ENCODE data around the gene ZNF652. TPM values are rescaled to one million over a fixed set of nuclear protein-coding genes. Genes with fewer than 3 reads are reported as not detected.

Gene ZNF652
- total RNA-seq, 1 experiment from 2014 or later = 92.6 TPM

DNA sequence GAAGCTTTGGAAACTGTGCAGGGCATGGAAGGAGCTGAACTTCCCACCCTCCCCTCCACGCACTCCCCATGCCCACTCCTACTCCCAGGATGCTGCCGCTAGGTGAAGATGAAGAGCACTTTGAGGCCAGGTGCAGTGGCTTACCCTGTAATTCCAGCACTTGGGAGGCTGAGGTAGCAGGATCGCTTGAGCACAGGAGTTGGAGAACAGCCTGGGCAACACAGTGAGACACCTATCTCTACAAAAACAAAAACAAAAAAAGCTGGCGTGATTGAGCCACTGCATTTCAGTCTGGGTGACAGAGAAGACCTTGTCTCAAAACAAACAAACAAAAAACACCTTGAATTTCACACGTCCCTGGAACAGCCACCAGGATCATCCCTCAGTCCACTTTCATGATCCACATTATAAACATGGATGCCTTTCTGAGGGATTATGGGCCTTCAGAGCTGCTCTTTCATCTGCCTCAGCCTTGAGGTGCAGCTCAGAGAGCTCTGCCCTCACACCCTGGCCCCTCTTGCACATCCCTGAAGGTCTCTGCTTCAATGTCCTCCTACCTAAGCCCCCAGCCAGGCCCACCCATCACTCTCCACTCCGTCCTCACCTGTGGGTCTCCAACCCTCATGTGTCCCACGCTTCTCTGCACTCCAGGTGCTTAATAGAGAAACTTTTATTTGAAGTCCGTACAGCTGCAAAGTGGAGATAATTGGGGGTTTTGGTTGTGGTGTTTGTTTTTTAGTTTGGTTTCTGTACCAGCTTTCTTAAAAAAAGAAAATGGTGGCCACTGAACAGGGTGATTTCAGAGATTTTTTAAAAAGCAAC is 26.9 kb upstream of the ZNF652 start:
- Histone ChIP-seq H3K4me3 (ENCODE audit: low read depth, low read length) (no peak overlapping the region), H3K4me1 (peaks cover 9% of the 10 kb centered on the region; the same call in 1 of the 2 replicates), H3K27me3 (replicated peaks; ENCODE audit: control insufficient read depth, insufficient read depth, low read length) (no peaks in the 10 kb centered on the region), H3K9me3 (no peaks in the 10 kb centered on the region), H3K36me3 (ENCODE audit: control insufficient read depth, insufficient read depth, low read length) (no peaks in the 10 kb centered on the region)
- POLR2A ChIA-PET = no interaction called here
- Mint-ChIP-seq H3K36me3 (ENCODE audit: insufficient read depth, unreplicated experiment) (no peaks in the 10 kb centered on the region), H3K27ac (ENCODE audit: unreplicated experiment) (no peak overlapping the region), H3K4me1 (ENCODE audit: low read depth, unreplicated experiment) (no peaks in the 10 kb centered on the region), H3K4me3 (ENCODE audit: unreplicated experiment) (no peak overlapping the region), H3K27me3 (ENCODE audit: insufficient read depth, unreplicated experiment) (no peaks in the 10 kb centered on the region), H3K9me3 (ENCODE audit: unreplicated experiment) (no peaks in the 10 kb centered on the region)
- TF ChIP-seq, protein P1, sequence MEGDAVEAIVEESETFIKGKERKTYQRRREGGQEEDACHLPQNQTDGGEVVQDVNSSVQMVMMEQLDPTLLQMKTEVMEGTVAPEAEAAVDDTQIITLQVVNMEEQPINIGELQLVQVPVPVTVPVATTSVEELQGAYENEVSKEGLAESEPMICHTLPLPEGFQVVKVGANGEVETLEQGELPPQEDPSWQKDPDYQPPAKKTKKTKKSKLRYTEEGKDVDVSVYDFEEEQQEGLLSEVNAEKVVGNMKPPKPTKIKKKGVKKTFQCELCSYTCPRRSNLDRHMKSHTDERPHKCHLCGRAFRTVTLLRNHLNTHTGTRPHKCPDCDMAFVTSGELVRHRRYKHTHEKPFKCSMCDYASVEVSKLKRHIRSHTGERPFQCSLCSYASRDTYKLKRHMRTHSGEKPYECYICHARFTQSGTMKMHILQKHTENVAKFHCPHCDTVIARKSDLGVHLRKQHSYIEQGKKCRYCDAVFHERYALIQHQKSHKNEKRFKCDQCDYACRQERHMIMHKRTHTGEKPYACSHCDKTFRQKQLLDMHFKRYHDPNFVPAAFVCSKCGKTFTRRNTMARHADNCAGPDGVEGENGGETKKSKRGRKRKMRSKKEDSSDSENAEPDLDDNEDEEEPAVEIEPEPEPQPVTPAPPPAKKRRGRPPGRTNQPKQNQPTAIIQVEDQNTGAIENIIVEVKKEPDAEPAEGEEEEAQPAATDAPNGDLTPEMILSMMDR (IDR thresholded peaks at IDR 0.05; ENCODE audit: insufficient read depth in 1 of 2, low read depth in 1 of 2, low read length in 1 of 2, severe bottlenecking in 1 of 2, unreplicated experiment in 1 of 2) = no peak
- DNase-seq = no peak
- CTCF ChIA-PET = interaction anchor here (0.6 kb wide), 2 partner anchors 12 to 105 kb away, joined by 3 to 5 read pairs; no protein-coding TSS in a partner anchor
- intact Hi-C loops (cut with micrococcal nuclease; ENCODE audit: unreplicated experiment) = no loop called here
- no TSS peak for BruUV-seq (replicated peaks)

DNA sequence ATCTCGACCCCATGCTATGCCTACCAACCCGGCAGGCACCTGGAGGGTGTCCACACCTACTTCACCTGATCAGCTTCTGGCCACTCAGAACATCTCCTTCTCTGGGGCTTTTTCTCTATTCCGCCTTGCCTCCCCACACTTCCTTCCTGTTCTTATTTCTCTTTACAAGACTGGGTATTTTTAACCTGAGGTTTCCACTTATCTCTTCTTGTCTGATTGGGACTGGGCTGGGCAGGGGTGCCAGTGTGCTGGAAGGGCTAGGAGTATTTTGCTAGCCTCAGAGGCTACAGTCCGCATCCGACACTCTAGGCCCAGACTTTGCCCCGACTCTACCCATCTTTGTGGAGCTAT is 26.2 kb upstream of the ZNF652 start:
- Mint-ChIP-seq H3K9me3 (ENCODE audit: unreplicated experiment) (no peaks in the 10 kb centered on the region), H3K27me3 (ENCODE audit: insufficient read depth, unreplicated experiment) (no peaks in the 10 kb centered on the region), H3K4me3 (ENCODE audit: unreplicated experiment) (no peak overlapping the region), H3K4me1 (ENCODE audit: low read depth, unreplicated experiment) (no peaks in the 10 kb centered on the region), H3K36me3 (ENCODE audit: insufficient read depth, unreplicated experiment) (no peaks in the 10 kb centered on the region), H3K27ac (ENCODE audit: unreplicated experiment) (no peak overlapping the region)
- CTCF ChIA-PET = interaction anchor here (0.6 kb wide), 2 partner anchors 12 to 105 kb away, joined by 3 to 5 read pairs; no protein-coding TSS in a partner anchor
- TF ChIP-seq, protein P1 (IDR thresholded peaks at IDR 0.05; ENCODE audit: insufficient read depth in 1 of 2, low read depth in 1 of 2, low read length in 1 of 2, severe bottlenecking in 1 of 2, unreplicated experiment in 1 of 2) = no peak
- no TSS peak for BruUV-seq (replicated peaks)
- Histone ChIP-seq H3K27me3 (replicated peaks; ENCODE audit: control insufficient read depth, insufficient read depth, low read length) (no peaks in the 10 kb centered on the region), H3K9me3 (no peaks in the 10 kb centered on the region), H3K36me3 (ENCODE audit: control insufficient read depth, insufficient read depth, low read length) (no peaks in the 10 kb centered on the region), H3K4me3 (ENCODE audit: low read depth, low read length) (no peak overlapping the region), H3K4me1 (peaks cover 9% of the 10 kb centered on the region; the same call in 1 of the 2 replicates)
- POLR2A ChIA-PET = no interaction called here
- no peak for DNase-seq
- intact Hi-C loops (cut with micrococcal nuclease; ENCODE audit: unreplicated experiment) = no loop called here

DNA sequence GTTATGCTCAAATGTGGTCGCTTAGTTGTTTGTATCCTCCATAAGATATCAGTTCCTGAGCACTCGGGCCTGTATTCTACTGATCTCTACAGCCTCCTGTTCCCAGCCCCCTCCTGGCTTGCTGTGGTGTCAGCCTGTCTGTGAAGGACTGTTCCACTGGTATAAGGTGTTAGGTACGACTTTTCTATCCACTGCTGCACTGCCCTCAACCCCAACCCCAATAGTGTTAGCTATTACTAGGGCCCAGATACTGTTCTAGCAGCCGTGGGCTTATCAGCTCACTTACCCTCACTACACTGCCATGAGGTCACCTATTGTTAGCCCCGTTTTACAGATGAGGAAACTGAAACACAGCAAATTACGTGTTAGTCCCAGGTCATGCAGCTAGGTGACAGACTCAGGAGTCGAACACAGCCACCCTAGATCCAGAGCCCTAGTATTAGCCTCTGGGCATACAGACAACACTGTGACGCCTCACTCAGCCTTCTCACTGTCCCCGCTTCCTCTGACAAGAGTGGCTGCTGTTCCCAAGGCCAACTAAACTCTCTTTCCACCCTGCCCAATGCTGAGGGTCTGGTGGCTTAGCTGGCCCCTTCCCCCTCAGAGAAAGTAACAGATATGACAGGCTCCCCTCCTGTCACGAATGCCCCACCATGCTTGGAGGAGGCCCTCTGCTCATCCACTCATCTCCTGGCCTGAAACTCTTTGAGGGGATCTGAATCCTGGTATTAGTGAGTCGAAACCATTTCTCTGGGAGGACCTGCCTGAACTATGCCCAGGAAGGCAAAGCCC is 25.6 kb upstream of the ZNF652 start:
- H3K4me3 ChIP-seq (ENCODE audit: low read depth, low read length) = no peak overlapping the region
- no peaks in the 10 kb centered on the region for H3K9me3 ChIP-seq
- Mint-ChIP-seq H3K4me3 (ENCODE audit: unreplicated experiment) (no peak overlapping the region), H3K4me1 (ENCODE audit: low read depth, unreplicated experiment) (no peaks in the 10 kb centered on the region), H3K36me3 (ENCODE audit: insufficient read depth, unreplicated experiment) (no peaks in the 10 kb centered on the region), H3K27ac (ENCODE audit: unreplicated experiment) (no peak overlapping the region), H3K9me3 (ENCODE audit: unreplicated experiment) (no peaks in the 10 kb centered on the region), H3K27me3 (ENCODE audit: insufficient read depth, unreplicated experiment) (no peaks in the 10 kb centered on the region)
- POLR2A ChIA-PET = no interaction called here
- TF ChIP-seq, protein P1 (IDR thresholded peaks at IDR 0.05; ENCODE audit: insufficient read depth in 1 of 2, low read depth in 1 of 2, low read length in 1 of 2, severe bottlenecking in 1 of 2, unreplicated experiment in 1 of 2) = no peak
- intact Hi-C loops (cut with micrococcal nuclease; ENCODE audit: unreplicated experiment) = no loop called here
- H3K4me1 ChIP-seq = peaks cover 9% of the 10 kb centered on the region; the same call in 1 of the 2 replicates
- no peaks in the 10 kb centered on the region for H3K27me3 ChIP-seq (replicated peaks; ENCODE audit: control insufficient read depth, insufficient read depth, low read length)
- DNase-seq = no peak
- BruUV-seq (replicated peaks) = no TSS peak
- H3K36me3 ChIP-seq (ENCODE audit: control insufficient read depth, insufficient read depth, low read length) = no peaks in the 10 kb centered on the region
- CTCF ChIA-PET = interaction anchor here (0.6 kb wide), 1 partner anchor 104 kb away, joined by 5 read pairs; no protein-coding TSS in a partner anchor
